ENCODE data around the gene PDE1C.

The PDE1C gene

GRCh38 chr7:31986878-31987518 is 83.2 kb downstream of the PDE1C start:
- no peak for DNase-seq

GRCh38 chr7:31982962-31983361 is 87.2 kb downstream of the PDE1C start:
- DNase-seq, result no peak

GRCh38 chr7:31981874-31982390 is 88.3 kb downstream of the PDE1C start:
- no peak for DNase-seq

GRCh38 chr7:31979690-31980330 is 90.4 kb downstream of the PDE1C start:
- no peak for DNase-seq

- DNase-seq, result no peak
Measured at GRCh38 chr7:31975546-31975945, 94.7 kb downstream of the PDE1C start.

- DNase-seq, result no peak
Measured at GRCh38 chr7:31974351-31974750, 95.9 kb downstream of the PDE1C start.

- DNase-seq, result no peak
Measured at GRCh38 chr7:31971049-31971667, 99.0 kb downstream of the PDE1C start.

GRCh38 chr7:31970501-31970900 is 99.7 kb downstream of the PDE1C start:
- DNase-seq, result no peak

- DNase-seq, result no peak
Measured at GRCh38 chr7:31963569-31964175, 106.5 kb downstream of the PDE1C start.

GRCh38 chr7:31962246-31962645 is 108.0 kb downstream of the PDE1C start:
- no peak for DNase-seq

GRCh38 chr7:31958226-31958625 is 112.0 kb downstream of the PDE1C start:
- DNase-seq, result no peak

- no peak for DNase-seq
Measured at GRCh38 chr7:31957756-31958155, 112.5 kb downstream of the PDE1C start.

GRCh38 chr7:31957090-31957720 is 113.0 kb downstream of the PDE1C start:
- no peak for DNase-seq

GRCh38 chr7:31955641-31956040 is 114.6 kb downstream of the PDE1C start:
- DNase-seq, result no peak

- DNase-seq, result no peak
Measured at GRCh38 chr7:31955021-31955420, 115.2 kb downstream of the PDE1C start.

- no peak for DNase-seq
Measured at GRCh38 chr7:31954500-31954899, 115.7 kb downstream of the PDE1C start.

GRCh38 chr7:31953432-31953831 is 116.8 kb downstream of the PDE1C start:
- no peak for DNase-seq

- DNase-seq, result no peak
Measured at GRCh38 chr7:31950091-31950755, 120.0 kb downstream of the PDE1C start.

- DNase-seq, result no peak
Measured at GRCh38 chr7:31948029-31948428, 122.2 kb downstream of the PDE1C start.

GRCh38 chr7:31940167-31940566 is 130.0 kb downstream of the PDE1C start:
- no peak for DNase-seq

GRCh38 chr7:31939076-31939475 is 131.1 kb downstream of the PDE1C start:
- no peak for DNase-seq

GRCh38 chr7:31938650-31939049 is 131.6 kb downstream of the PDE1C start:
- DNase-seq, result no peak

GRCh38 chr7:31937982-31938381 is 132.2 kb downstream of the PDE1C start:
- DNase-seq, result no peak
